H1 (cell line): ENCODE data around the gene LEMD2. TPM values are rescaled to one million over a fixed set of nuclear protein-coding genes. Genes with fewer than 3 reads are reported as not detected.

Source experiments
- CBX5 ChIP-seq: fragments of 300-800, 300-1000 bp; sonication (generic); IDR thresholded peaks from 2 replicates; pipeline ENCODE4 v1.7.1; 2016; ENCODE audit warnings: antibody characterized with exemption, low read length, low read depth
- MAX ChIP-seq: IDR thresholded peaks from 2 replicates; pipeline ENCODE4 v1.6.1; 2012; ENCODE audit warnings: inconsistent platforms
- NRF1 ChIP-seq: IDR thresholded peaks from 2 replicates; pipeline ENCODE4 v1.6.1; 2011; ENCODE audit warnings: mild to moderate bottlenecking, low read depth, low read length, improper control_type of control experiment
- POLR2AphosphoS5 ChIP-seq: IDR thresholded peaks from 2 replicates; pipeline ENCODE4 v1.6.1; 2011; ENCODE audit warnings: low read depth, low read length
- TCF12 ChIP-seq: IDR thresholded peaks from 2 replicates; pipeline ENCODE4 v1.6.1; 2011; ENCODE audit warnings: low read depth, mild to moderate bottlenecking, low read length
- polyA plus RNA-seq, 7 experiments: library from polyadenylated mRNA; depleted of rRNA in 3 of 7; stranded (reverse) in 5 of 7; unstranded in 2 of 7; fragments of >200 nt in 5 of 7; fragments of 200-250 nt in 2 of 7; gene quantifications; 1 replicate in 5 of 7; 2 replicates in 1 of 7; 4 replicates in 1 of 7; pipeline versions ENCODE4 v1.2.1 to v1.2.3, GENCODE V29; 2011 to 2013; ENCODE audit warnings: missing spikeins in 2 of 7, mixed read lengths in 2 of 7
- total RNA-seq: library from RNA; stranded (reverse); fragmentation: NEBNext Ultra II Directional; extraction: Animal tissue kit (Norgen Biotek cat#: 25700); gene quantifications from 2 replicates; pipeline ENCODE4 v1.2.1, GENCODE V29; 2021

LEMD2 gene
- total and polyA plus RNA-seq, 2 of the 8 experiments (the other 6 are each of a cell fraction or from before 2014, with no cell fraction given) = 32.7 to 57.3 TPM

GRCh38 chr6:33737267-33738026, 51.5 kb downstream of the LEMD2 start (continued):
- TF ChIP-seq TCF12 (no peak), CBX5 (no peak), NRF1 (no peak), MAX (no peak), POLR2AphosphoS5 (no peak)
- TF ChIP-seq, all 59 proteins: peak for 0
